Gastroesophageal sphincter (tissue), 3 donors: ENCODE results near the gene RAI1.

ENCODE experiments used
- EP300 ChIP-seq: sonication (generic); formaldehyde crosslinking; IDR thresholded peaks from one replicate; pipeline ENCODE4 v1.6.1; 2017; ENCODE audit warnings: antibody characterized with exemption, mild to moderate bottlenecking
- POLR2A ChIP-seq, 2 donors: fragments of 450-650 bp; IDR thresholded peaks; one replicate each; pipeline ENCODE4 v1.6.1; 2017; ENCODE audit warnings: antibody characterized with exemption in 2 of 2, mild to moderate bottlenecking in 2 of 2, moderate library complexity in 1 of 2
- TF ChIP-seq, protein P1 (sequence below), 4 experiments: fragments of 200-600 bp in 2 of 4; fragments of 450-650 bp in 2 of 4; sonication (generic) in 1 of 4; IDR thresholded peaks; one replicate each; pipeline ENCODE4 v1.5.1; 2017 to 2019; ENCODE audit warnings: antibody characterized with exemption in 4 of 4, mild to moderate bottlenecking in 2 of 4, moderate library complexity in 2 of 4

DNA sequence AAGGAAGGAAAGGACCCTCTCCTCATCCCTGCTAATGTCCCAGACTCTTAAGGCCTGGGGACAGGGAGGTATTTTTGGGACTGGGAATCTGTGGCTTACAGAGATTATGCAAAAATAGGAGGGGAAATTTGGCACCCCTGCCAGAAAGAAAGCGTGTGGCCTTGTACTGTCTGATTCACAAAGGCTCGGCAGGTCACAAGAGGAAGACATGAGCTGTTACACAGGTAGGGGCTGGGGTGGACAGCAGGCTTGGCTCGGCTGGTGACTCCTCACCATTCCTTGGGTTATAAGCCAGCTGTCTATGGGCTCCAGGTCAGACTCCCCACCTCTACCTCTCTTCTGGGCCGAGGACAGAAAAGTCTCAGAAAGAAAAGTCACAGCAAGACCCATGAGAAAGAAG lies 176.2 kb downstream of the RAI1 start:
- TF ChIP-seq POLR2A (IDR thresholded peaks at IDR 0.05) (no peak), EP300 (no peak)
- TF ChIP-seq, protein P1, sequence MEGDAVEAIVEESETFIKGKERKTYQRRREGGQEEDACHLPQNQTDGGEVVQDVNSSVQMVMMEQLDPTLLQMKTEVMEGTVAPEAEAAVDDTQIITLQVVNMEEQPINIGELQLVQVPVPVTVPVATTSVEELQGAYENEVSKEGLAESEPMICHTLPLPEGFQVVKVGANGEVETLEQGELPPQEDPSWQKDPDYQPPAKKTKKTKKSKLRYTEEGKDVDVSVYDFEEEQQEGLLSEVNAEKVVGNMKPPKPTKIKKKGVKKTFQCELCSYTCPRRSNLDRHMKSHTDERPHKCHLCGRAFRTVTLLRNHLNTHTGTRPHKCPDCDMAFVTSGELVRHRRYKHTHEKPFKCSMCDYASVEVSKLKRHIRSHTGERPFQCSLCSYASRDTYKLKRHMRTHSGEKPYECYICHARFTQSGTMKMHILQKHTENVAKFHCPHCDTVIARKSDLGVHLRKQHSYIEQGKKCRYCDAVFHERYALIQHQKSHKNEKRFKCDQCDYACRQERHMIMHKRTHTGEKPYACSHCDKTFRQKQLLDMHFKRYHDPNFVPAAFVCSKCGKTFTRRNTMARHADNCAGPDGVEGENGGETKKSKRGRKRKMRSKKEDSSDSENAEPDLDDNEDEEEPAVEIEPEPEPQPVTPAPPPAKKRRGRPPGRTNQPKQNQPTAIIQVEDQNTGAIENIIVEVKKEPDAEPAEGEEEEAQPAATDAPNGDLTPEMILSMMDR (IDR thresholded peaks at IDR 0.05), result no peak
